T-helper 2 cell treated with Interferon-gamma antibody and Interleukin-4, amounts not matched to agents 100 ng/mL and 5 ng/mL, for 36 hours (primary cell): ENCODE measurements around the gene CTU2. TPM values are rescaled to one million over a fixed set of nuclear protein-coding genes. Genes with fewer than 3 reads are reported as not detected.

Experiments used
- intact Hi-C: fragments of 100-400 bp; cut with micrococcal nuclease; formaldehyde crosslinking; loops from one replicate; pipeline ENCODE4 v1.15.1; 2023
- total RNA-seq: library from RNA; stranded (reverse); gene quantifications from 2 replicates; pipeline ENCODE4 v1.2.3, GENCODE V29; 2022

The CTU2 gene
- total RNA-seq, 1 donor from 2014 or later, result 30.5 TPM

- intact Hi-C loops, result no loop called here
Observed at GRCh38 chr16:88758944-88759244, 52.6 kb downstream of the CTU2 start.

- intact Hi-C loops, result no loop called here
Observed at GRCh38 chr16:88759245-88759975, 53.1 kb downstream of the CTU2 start.

DNA sequence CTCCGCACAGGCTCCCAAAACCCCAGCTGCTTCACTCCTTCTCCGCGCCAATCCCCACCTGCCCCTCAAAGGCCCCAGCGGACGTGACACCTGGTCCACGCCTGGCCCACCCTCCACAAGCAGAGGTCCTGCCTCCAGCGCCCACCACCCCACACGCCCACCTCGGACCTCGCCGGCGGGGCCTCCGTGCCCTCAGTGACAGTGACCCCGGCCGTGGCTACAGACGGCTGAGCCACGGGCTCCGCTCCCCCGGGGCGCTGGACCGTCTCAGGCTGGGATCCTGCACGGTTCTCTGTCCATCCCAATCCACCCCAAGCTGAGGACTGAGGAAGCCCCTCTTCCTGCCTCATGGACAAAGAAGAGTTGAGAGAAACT lies 53.7 kb downstream of the CTU2 start:
- intact Hi-C loops, result no loop called here

- intact Hi-C loops, result no loop called here
Observed at GRCh38 chr16:88760424-88761142, 54.3 kb downstream of the CTU2 start.

GRCh38 chr16:88761143-88761534 lies 54.8 kb downstream of the CTU2 start:
- intact Hi-C loops, result no loop called here

DNA sequence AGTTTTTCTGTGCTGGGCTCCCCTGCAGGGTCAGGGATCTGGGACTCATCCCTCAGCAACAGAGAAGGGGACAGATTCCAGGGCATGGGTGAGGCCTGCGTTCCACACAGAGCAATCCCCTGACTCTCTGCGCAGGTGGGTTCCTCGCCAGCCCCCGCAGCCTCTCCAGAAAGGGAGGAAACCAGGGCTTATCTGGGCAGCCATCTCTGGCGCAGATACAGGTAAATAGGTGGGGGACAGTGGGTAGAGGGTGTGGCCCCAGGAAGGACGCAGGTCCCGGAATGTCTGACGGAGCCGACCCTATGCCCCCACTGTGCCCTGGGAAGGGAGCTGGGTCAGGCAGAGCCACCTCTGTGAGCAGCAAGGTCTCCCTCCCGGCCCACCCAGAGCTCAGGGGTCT lies 55.5 kb downstream of the CTU2 start:
- intact Hi-C loops, result no loop called here

GRCh38 chr16:88762258-88762870 lies 56.1 kb downstream of the CTU2 start:
- intact Hi-C loops, result no loop called here

- intact Hi-C loops, result no loop called here
Observed at GRCh38 chr16:88762941-88763340, 56.6 kb downstream of the CTU2 start.

GRCh38 chr16:88763502-88764053 lies 57.3 kb downstream of the CTU2 start:
- intact Hi-C loops, result no loop called here

DNA sequence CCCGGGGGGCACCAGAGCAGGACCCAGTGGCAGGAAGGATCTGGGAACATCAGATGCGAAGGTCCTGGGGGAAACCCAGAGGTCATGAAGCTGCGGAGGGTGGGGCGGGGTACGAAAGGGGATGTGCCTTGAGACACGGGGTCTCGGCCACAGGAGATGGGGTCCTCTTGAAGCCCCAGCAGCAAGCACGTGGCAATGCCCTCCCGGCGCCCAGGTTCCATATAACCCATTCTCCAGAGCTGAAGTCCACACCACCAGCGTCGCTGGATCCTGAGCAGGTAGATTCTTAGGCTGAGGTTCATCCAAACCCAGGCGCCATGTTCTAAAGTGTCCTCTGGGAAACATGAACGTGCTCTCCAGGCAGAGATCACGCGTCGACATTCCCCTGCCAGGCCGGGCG lies 57.8 kb downstream of the CTU2 start:
- intact Hi-C loops, result no loop called here

GRCh38 chr16:88764913-88765349 lies 58.6 kb downstream of the CTU2 start:
- intact Hi-C loops, result no loop called here

Other genes with a start within 250 kb of the CTU2 start
- 96.7 and 103 TPM in 2 replicates for gene ZC3H18, start 136.1 kb upstream of the CTU2 start, total RNA-seq
- 0.25 TPM in 1 of 2 replicates, not detected in the other for gene IL17C, start 67.9 kb upstream of the CTU2 start, total RNA-seq
- 436 and 456 TPM in 2 replicates for gene CYBA, start 55.5 kb upstream of the CTU2 start, total RNA-seq
- gene MVD, start 43.4 kb upstream of the CTU2 start, total RNA-seq, result 65.6 and 68.6 TPM in 2 replicates
- 7.2 and 8.1 TPM in 2 replicates for gene SNAI3, start 20.0 kb upstream of the CTU2 start, total RNA-seq
- gene RNF166, start 95 bp upstream of the CTU2 start, total RNA-seq, result 120 and 126 TPM in 2 replicates
- gene PIEZO1, start 78.7 kb downstream of the CTU2 start, total RNA-seq, result 289 and 306 TPM in 2 replicates
- gene CDT1, start 97.3 kb downstream of the CTU2 start, total RNA-seq, result 92.7 and 95.3 TPM in 2 replicates
- gene APRT, start 105.4 kb downstream of the CTU2 start, total RNA-seq, result 183 and 196 TPM in 2 replicates
- 38.9 and 41.0 TPM in 2 replicates for gene GALNS, start 150.4 kb downstream of the CTU2 start, total RNA-seq
- gene TRAPPC2L, start 150.6 kb downstream of the CTU2 start, total RNA-seq, result 59.8 and 60.1 TPM in 2 replicates
- gene PABPN1L, start 160.2 kb downstream of the CTU2 start, total RNA-seq, result not detected in 2 replicates